NCI-H345 (cell line): ENCODE results near the gene NCBP3.

Source experiments
- DNase-seq: peaks from one replicate; lab custom pipeline; 2025; lab: John Stamatoyannopoulos, UW

Gene NCBP3

GRCh38 chr17:3754066-3754457 lies 92.0 kb downstream of the NCBP3 start:
- DNase-seq, result no peak

- no peak for DNase-seq
Measured at GRCh38 chr17:3753624-3754023, 92.4 kb downstream of the NCBP3 start.
